PC-9 (cell line): Measurements from ENCODE around the gene CIBAR2. TPM values are rescaled to one million over a fixed set of nuclear protein-coding genes. Genes with fewer than 3 reads are reported as not detected.

Experiments
- BruUV-seq: library from RNA; stranded (reverse); fragments of 400-500 nt; replicated peaks from 2 replicates; lab custom pipeline; 2021; lab: Mats Ljungman, UMichigan
- CTCF ChIA-PET: fragments of 300-600 bp; sonication (Branson Sonifier 250); formaldehyde crosslinking; loops from one replicate; lab custom pipeline; 2022; ENCODE audit warnings: antibody characterized with exemption; lab: Charles Lee
- POLR2A ChIA-PET: fragments of 300-600 bp; sonication (Branson Sonifier 250); formaldehyde crosslinking; loops from one replicate; lab custom pipeline; 2022; ENCODE audit warnings: antibody characterized with exemption; ENCODE audit not compliant: unreplicated experiment; lab: Charles Lee
- DNase-seq, 2 experiments: peaks; one replicate each; pipeline versions ENCODE4 v3.0.0 to v3.0.0-alpha.2; 2015 to 2022; ENCODE audit warnings: mixed read lengths in 1 of 2
- H2AFZ ChIP-seq: fragments of 200-600 bp; sonication (generic); 2 replicates; pipeline ENCODE4 v1.8.1; 2017; ENCODE audit warnings: antibody characterized with exemption
- H3F3A ChIP-seq: fragments of 200-600 bp; sonication (generic); 2 replicates; pipeline ENCODE4 v1.8.1; 2017; ENCODE audit warnings: antibody characterized with exemption, mild to moderate bottlenecking, low read depth; ENCODE audit not compliant: insufficient read depth
- H3K27ac ChIP-seq: fragments of 200-600 bp; sonication (generic); 2 replicates; pipeline ENCODE4 v1.6.1; 2016; ENCODE audit warnings: mixed run types
- H3K27me3 ChIP-seq: fragments of 200-600 bp; sonication (generic); 2 replicates; pipeline ENCODE4 v1.6.1; 2016; ENCODE audit warnings: low read depth, mixed run types; ENCODE audit not compliant: insufficient read depth
- H3K36me3 ChIP-seq: fragments of 200-600 bp; sonication (generic); 2 replicates; pipeline ENCODE4 v1.6.1; 2016; ENCODE audit warnings: low read depth, mixed run types
- H3K4me1 ChIP-seq: fragments of 200-600 bp; sonication (generic); replicated peaks from 2 replicates; pipeline ENCODE4 v1.6.1; 2016; ENCODE audit warnings: mixed run types; ENCODE audit not compliant: insufficient read depth
- H3K4me2 ChIP-seq: fragments of 200-600 bp; sonication (generic); 2 replicates; pipeline ENCODE4 v1.6.1; 2017; ENCODE audit warnings: mixed run types
- H3K4me3 ChIP-seq: fragments of 200-600 bp; sonication (generic); 2 replicates; pipeline ENCODE4 v1.6.1; 2016; ENCODE audit warnings: mixed run types
- H3K79me2 ChIP-seq: fragments of 200-600 bp; sonication (generic); 2 replicates; pipeline ENCODE4 v1.6.1; 2017; ENCODE audit warnings: low read depth, mixed run types
- H3K9me2 ChIP-seq: fragments of 200-600 bp; sonication (generic); 2 replicates; pipeline ENCODE4 v1.8.1; 2017; ENCODE audit warnings: mild to moderate bottlenecking; ENCODE audit not compliant: insufficient read depth
- H3K9me3 ChIP-seq: fragments of 200-600 bp; sonication (generic); 2 replicates; pipeline ENCODE4 v1.8.1; 2016; ENCODE audit warnings: low read depth; ENCODE audit not compliant: insufficient read depth
- H4K20me1 ChIP-seq: fragments of 200-600 bp; sonication (generic); 2 replicates; pipeline ENCODE4 v1.8.1; 2017; ENCODE audit not compliant: insufficient read depth
- EZH2 ChIP-seq: fragments of 200-600 bp; sonication (generic); IDR thresholded peaks from 2 replicates; pipeline ENCODE4 v1.8.0; 2017; ENCODE audit warnings: antibody characterized with exemption, low read depth
- intact Hi-C: fragments of 100-400 bp; cut with micrococcal nuclease; formaldehyde crosslinking; loops from one replicate; pipeline ENCODE4 v1.10.0; 2022; ENCODE audit not compliant: unreplicated experiment
- total RNA-seq: library from RNA; stranded (reverse); gene quantifications from 2 replicates; pipeline ENCODE4 v1.2.3, GENCODE V29; 2021
- TF ChIP-seq, protein P1 (sequence below): fragments of 200-600 bp; sonication (generic); conservative IDR thresholded peaks from 2 replicates; pipeline ENCODE4 v1.6.1; 2017; ENCODE audit warnings: mixed run types, antibody characterized with exemption, mild to moderate bottlenecking, moderate library complexity

The CIBAR2 gene
- total RNA-seq, 1 experiment from 2014 or later = not detected

DNA sequence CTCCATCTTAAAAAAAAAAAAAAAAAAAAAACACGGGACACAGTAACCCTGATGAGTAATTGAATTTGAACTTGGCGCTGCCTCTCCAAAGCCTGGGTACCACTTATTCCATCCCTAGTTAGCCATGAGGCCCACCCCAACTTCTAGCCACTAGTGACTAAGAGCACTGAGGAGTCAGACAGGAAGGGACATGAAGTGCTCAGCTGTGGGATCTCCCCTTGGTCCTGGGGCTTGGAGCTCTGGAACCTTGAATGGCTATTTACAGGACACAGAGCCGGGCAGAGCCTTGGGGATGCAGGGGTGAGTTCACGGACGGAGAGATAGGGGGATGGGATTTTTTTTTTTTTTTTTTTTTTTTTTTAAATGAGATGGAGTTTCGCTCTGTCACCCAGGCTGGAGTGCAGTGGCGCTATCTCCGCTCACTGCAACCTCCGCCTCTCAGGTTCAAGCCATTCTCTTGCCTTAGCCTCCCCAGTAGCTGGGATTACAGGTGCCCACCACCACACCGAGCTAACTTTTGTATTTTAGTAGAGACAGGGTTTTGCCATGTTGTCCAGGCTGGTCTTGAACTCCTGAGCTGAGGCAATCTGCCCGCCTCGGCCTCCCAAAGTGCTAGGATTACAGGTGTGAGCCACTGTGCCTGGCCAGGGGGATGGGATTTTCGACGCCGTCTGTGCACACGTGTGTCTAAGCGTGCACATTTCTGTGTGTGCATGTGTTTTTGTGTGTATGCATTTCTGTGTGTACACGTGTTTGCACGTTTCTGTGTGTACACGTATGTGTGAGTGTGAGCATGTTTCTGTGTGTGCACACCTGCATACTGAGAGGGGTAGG, 20.4 kb upstream of the CIBAR2 start:
- H3K36me3 ChIP-seq = no peaks in the 10 kb centered on the region
- H3K4me1 ChIP-seq = 0 out of 2 replicates have a peak, but pooled peaks cover 5% of the 10 kb centered on the region
- no peaks in the 10 kb centered on the region for H4K20me1 ChIP-seq
- ChIA-PET POLR2A (no interaction called here), CTCF (no interaction called here)
- no peak overlapping the region for H3K4me2 ChIP-seq
- no peak for DNase-seq
- H3K4me3 ChIP-seq = no peak overlapping the region
- peaks cover 7% of the 10 kb centered on the region; the same call in 1 of the 2 replicates for H3K27me3 ChIP-seq
- H3K9me3 ChIP-seq = no peaks in the 10 kb centered on the region
- no peak overlapping the region for H3K27ac ChIP-seq
- no peaks in the 10 kb centered on the region for H3K9me2 ChIP-seq
- no peaks in the 10 kb centered on the region; the same call in 1 of the 2 replicates for H3F3A ChIP-seq
- no peaks in the 10 kb centered on the region for H3K79me2 ChIP-seq
- no peak for TF ChIP-seq EZH2
- TF ChIP-seq, protein P1, sequence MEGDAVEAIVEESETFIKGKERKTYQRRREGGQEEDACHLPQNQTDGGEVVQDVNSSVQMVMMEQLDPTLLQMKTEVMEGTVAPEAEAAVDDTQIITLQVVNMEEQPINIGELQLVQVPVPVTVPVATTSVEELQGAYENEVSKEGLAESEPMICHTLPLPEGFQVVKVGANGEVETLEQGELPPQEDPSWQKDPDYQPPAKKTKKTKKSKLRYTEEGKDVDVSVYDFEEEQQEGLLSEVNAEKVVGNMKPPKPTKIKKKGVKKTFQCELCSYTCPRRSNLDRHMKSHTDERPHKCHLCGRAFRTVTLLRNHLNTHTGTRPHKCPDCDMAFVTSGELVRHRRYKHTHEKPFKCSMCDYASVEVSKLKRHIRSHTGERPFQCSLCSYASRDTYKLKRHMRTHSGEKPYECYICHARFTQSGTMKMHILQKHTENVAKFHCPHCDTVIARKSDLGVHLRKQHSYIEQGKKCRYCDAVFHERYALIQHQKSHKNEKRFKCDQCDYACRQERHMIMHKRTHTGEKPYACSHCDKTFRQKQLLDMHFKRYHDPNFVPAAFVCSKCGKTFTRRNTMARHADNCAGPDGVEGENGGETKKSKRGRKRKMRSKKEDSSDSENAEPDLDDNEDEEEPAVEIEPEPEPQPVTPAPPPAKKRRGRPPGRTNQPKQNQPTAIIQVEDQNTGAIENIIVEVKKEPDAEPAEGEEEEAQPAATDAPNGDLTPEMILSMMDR = no peak
- no TSS peak for BruUV-seq
- H2AFZ ChIP-seq = no peak overlapping the region
- intact Hi-C loops = no loop called here

DNA sequence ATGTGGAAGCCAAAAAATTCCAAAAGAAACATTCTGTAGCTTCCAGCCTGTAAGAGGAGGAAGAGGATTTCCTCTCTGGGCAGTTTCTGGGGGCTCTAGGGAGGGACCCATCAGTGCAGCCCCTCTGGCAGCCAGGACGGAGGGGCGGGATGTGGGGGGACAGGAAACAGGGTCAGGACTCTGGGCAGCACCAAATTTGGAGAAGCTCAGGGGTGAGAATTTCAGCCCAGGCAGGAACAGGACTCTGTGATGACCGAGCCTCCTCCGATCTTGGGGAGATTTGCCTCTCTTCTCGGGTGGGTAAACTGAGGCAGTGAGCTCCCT, 18.4 kb upstream of the CIBAR2 start:
- no peak overlapping the region for H3K4me3 ChIP-seq
- BruUV-seq = no TSS peak
- no peak overlapping the region for H2AFZ ChIP-seq
- intact Hi-C loops = no loop called here
- CTCF ChIA-PET = interaction anchor here (1.2 kb wide), 1 partner anchor 16 kb away, joined by 4 read pairs; no protein-coding TSS in a partner anchor
- 0 out of 2 replicates have a peak, but pooled peaks cover 2% of the 10 kb centered on the region for H3F3A ChIP-seq
- no peak for DNase-seq
- no peaks in the 10 kb centered on the region; the same call in 1 of the 2 replicates for H4K20me1 ChIP-seq
- POLR2A ChIA-PET = no interaction called here
- H3K27ac ChIP-seq = no peak overlapping the region
- H3K9me2 ChIP-seq = no peaks in the 10 kb centered on the region
- no peaks in the 10 kb centered on the region for H3K9me3 ChIP-seq
- TF ChIP-seq EZH2 = no peak
- TF ChIP-seq, protein P1 = no peak
- H3K4me2 ChIP-seq = no peak overlapping the region
- no peaks in the 10 kb centered on the region for H3K36me3 ChIP-seq
- H3K79me2 ChIP-seq = no peaks in the 10 kb centered on the region
- H3K4me1 ChIP-seq = no peaks in the 10 kb centered on the region
- no peaks in the 10 kb centered on the region for H3K27me3 ChIP-seq

DNA sequence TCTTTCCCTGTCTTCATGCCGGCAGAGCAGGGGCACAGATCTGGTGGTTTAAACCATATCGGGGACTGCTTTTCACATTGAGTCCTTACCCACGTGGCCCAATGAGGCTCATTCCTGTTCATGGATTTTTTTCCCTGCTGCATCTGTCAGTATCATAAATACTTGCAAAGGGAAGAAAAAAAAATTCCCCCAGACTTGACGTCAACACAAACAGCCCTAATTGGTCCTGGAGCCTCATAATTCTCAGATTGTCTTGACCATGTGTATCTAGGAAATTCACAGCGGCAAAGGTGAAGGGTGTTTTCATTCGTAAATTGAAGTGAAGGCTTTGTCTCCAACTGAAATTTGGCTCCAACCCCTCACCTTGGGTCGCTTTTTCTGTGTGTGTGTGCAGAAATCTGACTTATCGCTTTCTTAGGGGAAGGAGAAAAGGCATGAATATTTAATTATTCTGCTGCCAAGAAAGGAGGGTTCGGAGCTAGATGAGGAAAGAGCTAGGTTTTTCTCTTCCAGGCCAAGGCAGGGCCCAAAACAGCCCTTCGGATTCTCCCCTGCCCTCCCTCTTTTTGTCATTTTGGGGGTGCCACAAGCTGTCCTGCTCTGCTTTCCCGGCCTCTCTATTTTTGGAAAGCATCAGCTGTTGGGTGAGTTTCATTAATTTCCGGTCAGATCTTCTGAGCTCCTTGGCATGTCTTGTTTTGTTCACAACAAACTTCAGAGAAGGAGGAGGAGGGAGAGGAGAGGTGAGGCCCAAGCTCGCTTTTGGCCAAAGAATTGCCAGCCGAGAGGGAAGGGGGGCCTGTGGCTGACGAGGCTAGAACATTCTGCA, 17.8 kb upstream of the CIBAR2 start:
- Histone ChIP-seq H3K4me2 (no peak overlapping the region), H3K4me1 (no peaks in the 10 kb centered on the region), H2AFZ (no peak overlapping the region)

More for the DNA sequence above, 17.8 kb upstream of the CIBAR2 start:
- POLR2A ChIA-PET = no interaction called here
- Histone ChIP-seq H3K36me3 (no peaks in the 10 kb centered on the region), H3K4me3 (no peak overlapping the region), H3K27ac (no peak overlapping the region), H3F3A (0 out of 2 replicates have a peak, but pooled peaks cover 6% of the 10 kb centered on the region), H3K9me3 (no peaks in the 10 kb centered on the region), H3K79me2 (no peaks in the 10 kb centered on the region), H4K20me1 (no peaks in the 10 kb centered on the region; the same call in 1 of the 2 replicates), H3K27me3 (no peaks in the 10 kb centered on the region), H3K9me2 (no peaks in the 10 kb centered on the region)
- BruUV-seq = no TSS peak
- TF ChIP-seq EZH2 = no peak
- TF ChIP-seq, protein P1 = no peak
- DNase-seq = no peak
- CTCF ChIA-PET = interaction anchor here (1.2 kb wide), 1 partner anchor 15 kb away, joined by 4 read pairs; no protein-coding TSS in a partner anchor
- intact Hi-C loops = no loop called here
